Measurements from ENCODE around the gene GLDN.

GRCh38 chr15:51312166-51313073 is 29.0 kb upstream of the GLDN start:
- TF ChIP-seq CTCF (IDR thresholded peaks at IDR 0.05): no peak
- no peak for TF ChIP-seq POLR2AphosphoS5 (IDR thresholded peaks at IDR 0.05)
